ENCODE results near the gene ARHGAP15.

The ARHGAP15 gene

GRCh38 chr2:143716522-143716921 lies 587.3 kb downstream of the ARHGAP15 start:
- H3K9ac ChIP-seq (ENCODE audit: low read length): no peak overlapping the region
- H3F3A ChIP-seq (ENCODE audit: insufficient read depth): no peaks in the 10 kb centered on the region
- H3K27me3 ChIP-seq (ENCODE audit: low read length): no peaks in the 10 kb centered on the region
- no peaks in the 10 kb centered on the region for H3K9me2 ChIP-seq (replicated peaks; ENCODE audit: insufficient read depth, low read length)
- no peaks in the 10 kb centered on the region for H4K20me1 ChIP-seq (ENCODE audit: low read depth, low read length)
- H3K36me3 ChIP-seq (ENCODE audit: low read length): 0 out of 2 replicates have a peak, but pooled peaks cover 2% of the 10 kb centered on the region
- no peaks in the 10 kb centered on the region for H3K79me2 ChIP-seq (ENCODE audit: insufficient read depth, low read length)
- H3K27ac ChIP-seq (ENCODE audit: low read depth, low read length): no peak overlapping the region
- H3K4me3 ChIP-seq (ENCODE audit: insufficient read depth, low read length, poor library complexity, severe bottlenecking): no peak overlapping the region
- no peak for TF ChIP-seq EZH2phosphoT487 (conservative IDR thresholded peaks at IDR 0.05; ENCODE audit: low read length)
- no peak for TF ChIP-seq CTCF (IDR thresholded peaks at IDR 0.05; ENCODE audit: insufficient read depth, low read length, poor library complexity, severe bottlenecking)
- H2AFZ ChIP-seq (ENCODE audit: low read depth, low read length, severe bottlenecking): no peak overlapping the region
- no peaks in the 10 kb centered on the region for H3K9me3 ChIP-seq (ENCODE audit: insufficient read depth, low read length)
- H3K4me2 ChIP-seq (ENCODE audit: low read depth, low read length, poor library complexity, severe bottlenecking): no peak overlapping the region

GRCh38 chr2:143717053-143717452 lies 587.8 kb downstream of the ARHGAP15 start:
- no peak for TF ChIP-seq EZH2phosphoT487 (conservative IDR thresholded peaks at IDR 0.05; ENCODE audit: low read length)
- no peak for TF ChIP-seq CTCF (IDR thresholded peaks at IDR 0.05; ENCODE audit: insufficient read depth, low read length, poor library complexity, severe bottlenecking)
- H3K9me3 ChIP-seq (ENCODE audit: insufficient read depth, low read length): no peaks in the 10 kb centered on the region
- no peak overlapping the region for H3K27ac ChIP-seq (ENCODE audit: low read depth, low read length)
- H3K79me2 ChIP-seq (ENCODE audit: insufficient read depth, low read length): no peaks in the 10 kb centered on the region
- no peak overlapping the region for H3K4me2 ChIP-seq (ENCODE audit: low read depth, low read length, poor library complexity, severe bottlenecking)
- 0 out of 2 replicates have a peak, but pooled peaks cover 2% of the 10 kb centered on the region for H3K36me3 ChIP-seq (ENCODE audit: low read length)
- no peaks in the 10 kb centered on the region for H3K9me2 ChIP-seq (replicated peaks; ENCODE audit: insufficient read depth, low read length)
- no peaks in the 10 kb centered on the region for H3F3A ChIP-seq (ENCODE audit: insufficient read depth)
- H4K20me1 ChIP-seq (ENCODE audit: low read depth, low read length): no peaks in the 10 kb centered on the region
- H3K9ac ChIP-seq (ENCODE audit: low read length): no peak overlapping the region
- H2AFZ ChIP-seq (ENCODE audit: low read depth, low read length, severe bottlenecking): no peak overlapping the region
- H3K27me3 ChIP-seq (ENCODE audit: low read length): no peaks in the 10 kb centered on the region
- no peak overlapping the region for H3K4me3 ChIP-seq (ENCODE audit: insufficient read depth, low read length, poor library complexity, severe bottlenecking)

- no peaks in the 10 kb centered on the region for H3K9me3 ChIP-seq (ENCODE audit: insufficient read depth, low read length)
- H2AFZ ChIP-seq (ENCODE audit: low read depth, low read length, severe bottlenecking): no peak overlapping the region
- TF ChIP-seq CTCF (IDR thresholded peaks at IDR 0.05; ENCODE audit: insufficient read depth, low read length, poor library complexity, severe bottlenecking): no peak
- TF ChIP-seq EZH2phosphoT487 (conservative IDR thresholded peaks at IDR 0.05; ENCODE audit: low read length): no peak
- H3K27ac ChIP-seq (ENCODE audit: low read depth, low read length): no peak overlapping the region
- no peaks in the 10 kb centered on the region for H3K79me2 ChIP-seq (ENCODE audit: insufficient read depth, low read length)
- H3K9me2 ChIP-seq (replicated peaks; ENCODE audit: insufficient read depth, low read length): no peaks in the 10 kb centered on the region
- no peak overlapping the region for H3K9ac ChIP-seq (ENCODE audit: low read length)
- no peaks in the 10 kb centered on the region for H3K27me3 ChIP-seq (ENCODE audit: low read length)
- 0 out of 2 replicates have a peak, but pooled peaks cover 2% of the 10 kb centered on the region for H3K36me3 ChIP-seq (ENCODE audit: low read length)
- no peaks in the 10 kb centered on the region for H4K20me1 ChIP-seq (ENCODE audit: low read depth, low read length)
- H3K4me3 ChIP-seq (ENCODE audit: insufficient read depth, low read length, poor library complexity, severe bottlenecking): no peak overlapping the region
- no peak overlapping the region for H3K4me2 ChIP-seq (ENCODE audit: low read depth, low read length, poor library complexity, severe bottlenecking)
- no peaks in the 10 kb centered on the region for H3F3A ChIP-seq (ENCODE audit: insufficient read depth)
Measured at GRCh38 chr2:143717536-143718168, 588.4 kb downstream of the ARHGAP15 start.

Measured in SU-DHL-6 (cell line).